LNCAP (cell line): ENCODE results near the gene NDFIP2.

Experiments used
- CTCF ChIP-seq: fragments of 450-650 bp; IDR thresholded peaks from 2 replicates; pipeline ENCODE4 v1.5.1; 2017; ENCODE audit warnings: mild to moderate bottlenecking

The NDFIP2 gene

DNA sequence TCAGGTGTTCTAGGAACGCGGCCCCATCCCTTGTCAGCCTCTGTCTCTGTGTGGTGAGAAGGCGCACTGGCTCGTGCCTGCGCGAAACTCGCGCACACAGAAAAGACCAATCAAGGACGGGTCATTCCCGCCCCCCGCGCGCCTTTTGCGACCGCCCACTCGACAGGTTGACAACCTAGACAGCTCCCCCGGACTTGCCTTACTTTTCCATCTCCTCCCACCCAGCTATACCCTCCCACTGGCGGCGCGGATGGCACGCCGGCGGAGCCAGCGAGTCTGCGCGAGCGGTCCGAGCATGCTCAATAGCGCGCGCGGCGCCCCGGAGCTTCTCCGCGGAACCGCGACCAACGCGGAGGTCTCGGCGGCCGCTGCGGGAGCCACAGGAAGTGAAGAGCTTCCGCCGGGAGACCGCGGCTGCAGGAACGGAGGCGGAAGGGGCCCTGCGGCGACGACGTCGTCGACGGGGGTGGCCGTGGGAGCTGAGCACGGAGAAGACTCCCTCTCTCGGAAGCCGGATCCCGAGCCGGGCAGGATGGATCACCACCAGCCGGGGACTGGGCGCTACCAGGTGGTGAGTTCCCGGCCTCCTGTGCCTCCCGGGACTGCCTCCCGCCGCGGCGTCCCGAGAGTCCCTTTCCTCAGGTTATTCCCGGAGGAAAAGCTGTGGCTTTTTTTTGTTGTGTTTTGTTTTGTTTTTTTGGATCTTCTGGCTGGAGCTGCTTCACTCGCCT is at the start of gene NDFIP2:
Gene NDFIP2 (plus strand): TSS at position 202 of the 731 bp plus-strand sequence. CDS start 49 bp downstream, at position 251.
- no peak for TF ChIP-seq CTCF

GRCh38 chr13:79432086-79432485 is 48.9 kb upstream of the NDFIP2 start:
- no peak for TF ChIP-seq CTCF

- TF ChIP-seq CTCF, result no peak
Measured at GRCh38 chr13:79432992-79433391, 48.0 kb upstream of the NDFIP2 start.

- no peak for TF ChIP-seq CTCF
Measured at GRCh38 chr13:79434556-79434955, 46.4 kb upstream of the NDFIP2 start.

DNA sequence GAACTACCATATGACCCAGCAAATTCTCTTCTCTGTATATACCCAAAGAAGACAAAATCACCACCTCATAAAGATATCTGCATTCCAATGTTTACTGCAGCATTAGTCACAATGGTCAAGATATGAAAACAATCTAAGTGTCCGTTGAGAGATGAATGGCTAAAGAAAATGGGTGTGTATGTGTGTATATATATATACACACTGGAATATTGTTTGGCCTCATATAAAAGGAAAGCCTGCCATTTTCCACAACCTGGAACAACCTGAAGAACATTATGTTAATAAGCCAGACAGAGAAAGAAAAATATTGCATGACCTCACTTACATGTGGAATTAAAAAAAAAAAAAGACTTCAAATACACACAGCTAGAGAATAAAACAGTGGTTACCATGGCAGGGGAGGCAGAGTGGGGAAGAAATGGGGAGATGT is 45.4 kb upstream of the NDFIP2 start:
- no peak for TF ChIP-seq CTCF

DNA sequence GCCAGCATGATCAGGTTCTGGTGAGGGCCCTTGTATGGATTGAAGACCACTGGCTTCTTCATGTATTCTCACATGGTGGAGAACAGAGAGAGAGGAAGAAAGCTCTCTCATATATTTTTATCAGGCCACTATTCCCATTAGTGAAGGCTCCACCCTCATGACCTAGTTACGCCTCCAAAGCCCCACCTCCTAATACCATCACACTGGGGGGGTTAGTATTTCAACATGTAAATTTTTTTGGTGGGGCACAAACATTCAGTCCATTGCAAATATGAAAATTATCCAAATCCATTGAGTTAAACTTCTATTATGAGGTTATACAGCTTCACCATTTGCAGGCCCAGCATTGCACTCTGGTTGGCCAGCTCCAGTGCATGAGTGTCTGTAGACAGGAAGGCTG is 41.7 kb upstream of the NDFIP2 start:
- TF ChIP-seq CTCF, result no peak

DNA sequence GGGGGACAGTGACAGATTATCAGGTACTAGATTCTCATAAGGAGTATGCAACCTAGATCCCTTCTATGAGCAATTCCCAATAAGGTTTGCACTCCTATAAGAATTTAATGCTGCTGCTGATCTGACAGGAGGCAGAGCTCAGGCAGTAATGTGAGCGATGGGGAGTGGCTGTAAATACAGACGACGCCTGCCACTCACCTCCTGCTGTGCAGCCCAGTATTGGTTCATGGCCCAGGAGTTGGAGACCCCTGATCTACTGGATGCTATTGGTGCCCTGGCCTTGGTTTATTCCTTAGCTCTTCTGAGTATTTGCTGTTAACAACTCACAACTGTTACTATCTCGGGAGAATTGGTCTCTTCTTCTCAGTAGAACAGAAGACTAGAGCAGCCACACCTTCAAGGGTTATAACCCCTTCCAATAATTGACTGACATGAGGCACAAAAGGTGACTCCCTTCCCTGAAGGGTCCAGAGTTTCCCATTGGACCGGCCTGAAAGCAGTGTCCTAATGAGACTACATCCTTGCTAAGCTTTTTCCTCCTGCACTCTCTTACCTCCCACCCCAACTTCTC is 39.9 kb upstream of the NDFIP2 start:
- TF ChIP-seq CTCF, result no peak
